ENCODE measurements around the gene SOX5.

SOX5 gene

DNA sequence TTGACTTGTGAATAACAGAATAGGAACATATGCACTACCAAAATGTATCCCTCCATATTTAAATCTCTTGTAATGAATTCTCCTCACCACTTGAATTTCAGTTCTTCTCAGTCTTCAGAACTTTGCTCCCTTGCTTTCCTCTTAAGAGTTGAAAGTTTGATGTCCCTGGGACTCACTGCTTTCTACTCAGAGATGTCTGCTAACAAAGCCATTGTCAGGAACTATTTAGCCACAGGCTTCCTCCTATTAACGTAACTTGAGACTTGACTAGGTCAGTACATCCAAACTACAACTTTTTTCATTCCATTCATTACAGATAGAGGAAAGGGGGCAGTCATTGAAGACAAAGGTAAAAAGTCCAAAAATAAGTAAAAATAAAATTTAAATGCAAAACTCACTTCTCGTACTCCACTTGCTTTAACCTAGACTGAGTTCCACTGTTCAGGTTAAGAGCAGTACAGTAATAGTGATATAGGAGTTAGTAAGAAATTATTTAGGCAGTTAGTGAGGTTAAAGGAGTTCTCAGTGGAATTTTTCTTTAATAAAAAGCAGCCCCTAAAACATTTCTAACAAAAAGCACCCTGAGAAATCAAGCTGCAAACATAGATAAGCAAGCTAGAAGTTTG lies 364.2 kb downstream of the SOX5 start:
- no peak for DNase-seq

DNA sequence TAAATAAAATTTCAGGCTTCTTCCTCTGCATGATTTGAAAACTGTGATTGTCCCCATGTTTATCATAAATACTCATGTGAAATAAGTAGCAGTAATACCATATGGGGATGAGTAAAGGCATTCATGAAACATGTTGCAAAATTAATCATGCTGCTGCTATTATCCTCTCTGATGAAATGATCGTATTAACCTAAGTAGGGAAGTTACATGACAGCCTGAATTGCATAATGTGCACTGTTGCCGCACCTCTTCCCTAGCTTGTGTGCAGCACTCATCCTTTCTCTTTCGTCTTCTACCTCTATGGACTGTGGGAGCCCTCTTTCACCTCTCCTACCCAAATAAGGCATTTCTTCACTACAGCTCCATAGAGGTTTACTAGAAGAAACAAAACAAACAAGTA lies 367.6 kb downstream of the SOX5 start:
- DNase-seq, result no peak

DNA sequence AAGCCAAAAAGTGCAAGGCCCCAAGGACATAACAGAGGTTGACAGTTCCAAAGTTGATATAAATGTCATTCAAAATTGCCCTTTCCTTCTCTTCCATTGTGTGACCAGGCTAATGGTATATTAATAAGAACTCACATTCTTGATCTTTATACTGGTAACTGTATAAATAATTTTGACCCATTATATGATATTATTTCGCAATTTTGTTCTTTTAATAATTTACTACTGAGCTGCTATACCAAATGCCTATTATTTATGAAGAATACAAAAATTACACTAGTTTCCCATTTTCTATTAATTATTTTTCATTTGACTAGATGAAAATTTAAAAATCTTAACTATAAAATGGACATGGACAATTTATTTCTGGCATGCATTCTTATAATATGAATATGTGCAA lies 370.2 kb downstream of the SOX5 start:
- no peak for DNase-seq

DNA sequence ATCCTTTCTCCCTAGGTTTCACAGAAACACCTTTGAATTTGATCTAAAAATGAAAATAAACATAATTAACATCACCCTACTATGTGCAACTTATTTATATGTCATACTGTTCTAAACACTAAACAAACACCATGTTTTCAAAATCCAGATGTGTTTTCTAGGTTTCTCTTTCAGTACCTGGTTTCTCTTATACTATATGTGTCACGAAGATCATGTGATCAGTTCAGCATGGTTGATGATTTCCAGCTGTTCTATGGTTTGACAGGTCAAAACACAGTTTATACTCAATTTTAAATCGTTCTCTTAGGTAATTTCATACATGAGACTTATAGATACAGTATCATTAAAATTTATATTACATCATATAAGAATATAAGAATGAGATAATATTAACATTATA lies 373.1 kb downstream of the SOX5 start:
- DNase-seq, result no peak

DNA sequence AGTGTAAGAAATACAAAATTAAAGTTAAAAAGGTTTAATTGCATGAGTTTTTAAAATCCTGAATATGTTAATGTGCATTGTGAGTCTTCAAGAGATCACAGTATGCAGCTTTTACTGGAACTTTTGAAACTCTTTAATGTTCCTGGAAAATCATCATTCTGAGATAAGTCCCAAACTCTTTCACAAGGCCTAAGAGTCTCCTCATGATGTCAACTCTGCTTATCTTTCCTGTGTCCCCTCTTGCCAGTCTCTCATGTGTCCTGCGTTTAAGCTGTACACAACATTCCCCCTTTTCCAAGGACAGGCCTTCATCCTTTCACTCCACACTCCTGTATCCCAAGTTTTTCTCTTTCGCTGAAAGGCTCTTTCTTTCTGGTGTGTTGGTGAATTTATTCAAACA lies 380.1 kb downstream of the SOX5 start:
- no peak for DNase-seq

DNA sequence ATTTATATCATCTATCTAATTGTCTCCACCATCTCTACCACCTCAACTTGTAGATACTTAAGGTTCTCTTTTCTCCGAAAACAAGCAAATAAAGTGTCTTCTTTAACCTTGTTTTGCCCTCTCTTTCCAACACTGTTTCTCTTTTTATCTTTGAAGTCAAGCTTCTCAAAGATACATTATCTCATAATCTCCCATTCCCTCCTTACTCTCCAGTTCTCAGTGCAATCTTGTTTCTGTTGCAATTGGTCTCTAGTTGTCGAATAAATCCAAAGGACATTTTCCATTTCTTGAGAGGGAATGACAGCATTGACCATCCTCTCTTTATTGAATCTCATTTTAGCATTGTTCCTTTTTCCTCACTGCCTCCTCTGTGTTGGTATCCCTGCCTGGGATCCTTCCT lies 383.3 kb downstream of the SOX5 start:
- DNase-seq, result no peak

DNA sequence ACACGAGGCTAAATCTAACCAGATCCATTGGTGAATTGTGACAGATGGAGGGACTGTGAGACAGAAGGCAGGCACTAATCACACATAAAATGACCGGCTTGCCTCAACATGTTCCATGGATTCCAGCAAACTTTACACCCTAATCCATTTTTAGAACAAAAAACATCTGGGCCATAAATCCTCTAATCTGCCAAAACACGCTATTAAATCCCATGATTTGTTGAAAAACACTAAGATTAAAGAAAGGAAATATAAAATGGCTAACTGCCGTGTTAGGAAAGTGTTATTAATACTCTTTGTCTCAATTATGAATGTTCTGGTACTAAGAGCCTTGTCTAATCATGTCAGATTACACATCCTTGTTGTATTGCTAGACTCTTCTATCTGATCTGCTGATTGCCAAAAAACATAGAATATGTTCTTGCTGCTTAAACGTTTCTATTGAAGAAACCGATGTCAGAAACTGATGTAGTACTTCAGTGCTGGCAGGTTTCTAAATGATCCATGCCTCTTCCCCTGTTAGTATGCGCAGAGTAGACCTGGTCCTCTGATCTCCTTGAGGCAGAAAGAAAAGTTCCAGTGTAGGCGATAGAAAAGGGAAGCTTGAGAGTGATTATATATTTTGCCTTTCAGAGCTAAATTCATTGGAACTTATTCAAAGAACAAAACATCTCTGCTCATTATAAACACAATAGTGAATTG lies 384.9 kb downstream of the SOX5 start:
- DNase-seq, result no peak

DNA sequence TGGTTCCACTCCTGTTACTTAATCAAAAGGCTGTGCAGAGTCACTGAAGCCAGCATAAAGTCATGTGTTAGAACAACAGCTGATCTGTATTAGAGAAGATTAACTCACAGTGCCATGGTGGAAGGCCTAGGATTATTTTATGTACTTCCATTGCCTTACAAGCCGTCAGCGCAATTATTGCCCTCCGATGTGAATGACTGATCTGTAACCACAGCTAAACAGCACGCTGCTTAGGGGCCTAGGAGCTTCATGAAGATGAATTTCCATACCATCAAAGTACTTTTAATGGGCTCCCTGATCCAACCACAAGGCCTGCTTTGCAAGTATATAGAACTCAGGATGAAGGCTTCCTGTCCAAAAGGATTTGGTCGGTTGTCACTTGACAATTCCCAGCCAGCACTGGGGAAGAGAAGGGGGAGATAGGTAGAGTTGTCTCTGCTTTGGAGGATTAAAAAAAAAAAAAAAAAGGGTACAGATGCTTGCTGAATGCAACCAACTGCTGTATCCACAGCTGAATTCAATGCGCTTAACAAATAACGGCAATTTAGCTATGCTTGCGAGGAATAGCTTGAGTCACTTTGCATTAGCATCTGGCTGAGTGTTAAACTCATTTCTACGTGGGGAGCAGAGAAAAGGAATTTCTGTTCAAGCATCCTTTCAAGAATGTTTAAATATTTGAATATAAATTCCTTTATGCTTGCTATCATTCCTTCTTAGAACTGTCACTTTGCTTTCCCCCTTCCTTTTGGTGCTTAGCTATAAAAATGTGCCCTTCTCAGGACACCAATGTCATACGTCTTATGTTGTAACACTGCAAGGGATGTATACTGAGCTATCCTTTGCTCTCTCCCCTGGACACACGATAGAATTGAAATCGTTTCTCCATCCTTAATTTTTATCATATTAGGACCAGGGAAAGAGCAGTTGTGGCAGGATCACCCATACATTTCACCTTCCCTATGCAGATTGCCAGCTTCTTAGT lies 387.8 kb downstream of the SOX5 start:
- no peak for DNase-seq

DNA sequence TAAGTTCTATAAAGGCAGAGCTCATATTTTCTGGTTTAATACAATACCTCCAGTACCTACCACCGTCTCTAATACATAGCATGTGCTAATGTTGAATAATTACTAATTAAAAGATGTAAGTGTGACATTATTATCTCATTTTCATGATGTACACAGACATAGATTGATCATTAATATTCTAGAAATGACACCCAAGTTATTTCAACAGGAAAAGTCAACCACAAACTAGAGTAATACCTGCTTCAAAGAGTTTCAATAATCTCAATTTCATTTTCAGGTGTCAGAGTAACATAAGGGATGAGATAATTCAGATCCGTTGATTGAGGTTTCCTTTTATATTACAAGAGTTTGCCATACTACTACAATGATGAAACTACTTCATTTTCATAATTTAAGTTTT lies 388.9 kb downstream of the SOX5 start:
- no peak for DNase-seq

DNA sequence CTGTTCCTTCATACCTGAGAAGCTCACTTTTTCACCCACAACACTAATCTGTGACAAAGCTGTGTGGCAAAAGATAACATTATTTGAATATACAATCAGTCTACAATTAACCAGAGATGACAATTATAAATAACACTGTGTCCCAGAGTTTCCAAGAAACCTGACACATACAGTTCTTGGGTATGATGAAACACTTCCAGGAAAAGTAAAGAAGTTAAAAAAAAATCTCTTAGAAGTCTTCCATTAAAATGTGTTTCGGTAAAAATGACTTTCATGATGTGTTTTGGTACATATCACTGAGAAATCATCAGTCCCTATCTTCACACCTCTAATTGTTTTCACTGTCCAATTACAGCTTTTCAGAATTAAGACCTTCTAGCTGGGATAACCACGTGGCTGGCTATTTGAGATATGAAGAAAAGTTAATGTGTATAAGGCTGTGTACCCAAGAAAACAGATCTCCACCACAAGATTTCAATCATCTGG lies 390.2 kb downstream of the SOX5 start:
- no peak for DNase-seq

DNA sequence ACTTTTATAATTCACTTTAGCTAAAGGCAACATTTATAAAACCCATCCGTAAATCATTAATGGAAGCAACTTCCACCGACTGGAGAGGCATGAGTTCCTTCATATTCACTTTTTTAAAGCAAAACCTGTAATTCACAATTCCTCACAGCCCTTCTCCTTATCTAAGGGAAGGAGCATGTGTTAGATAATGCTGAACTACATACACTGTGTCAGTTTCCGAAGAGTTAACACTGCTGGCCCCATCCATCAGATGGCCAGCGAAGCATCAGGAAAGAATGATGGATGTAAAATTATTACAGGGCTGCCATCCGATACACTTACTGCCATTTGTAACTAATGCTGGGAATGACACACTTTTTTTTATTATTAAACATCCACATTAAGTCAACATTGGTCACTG lies 392.8 kb downstream of the SOX5 start:
- no peak for DNase-seq

DNA sequence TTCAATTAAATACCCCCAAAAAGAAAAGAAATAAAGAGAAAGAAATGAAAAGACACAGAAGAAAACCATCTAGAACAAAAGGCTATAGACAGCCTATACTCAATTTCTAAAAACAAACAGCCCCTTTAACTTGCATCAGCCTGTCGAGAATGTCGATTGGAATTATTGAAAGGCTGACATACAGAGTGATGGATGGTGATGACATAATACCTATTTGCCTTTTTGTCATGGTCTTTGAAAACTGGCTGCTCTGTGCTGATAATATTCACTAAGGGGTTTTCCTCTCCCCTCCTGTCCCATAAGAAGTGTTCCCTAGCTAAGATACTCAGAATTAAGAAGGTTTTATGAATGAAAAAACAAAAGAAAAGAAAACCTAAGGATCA lies 393.7 kb downstream of the SOX5 start:
- no peak for DNase-seq

DNA sequence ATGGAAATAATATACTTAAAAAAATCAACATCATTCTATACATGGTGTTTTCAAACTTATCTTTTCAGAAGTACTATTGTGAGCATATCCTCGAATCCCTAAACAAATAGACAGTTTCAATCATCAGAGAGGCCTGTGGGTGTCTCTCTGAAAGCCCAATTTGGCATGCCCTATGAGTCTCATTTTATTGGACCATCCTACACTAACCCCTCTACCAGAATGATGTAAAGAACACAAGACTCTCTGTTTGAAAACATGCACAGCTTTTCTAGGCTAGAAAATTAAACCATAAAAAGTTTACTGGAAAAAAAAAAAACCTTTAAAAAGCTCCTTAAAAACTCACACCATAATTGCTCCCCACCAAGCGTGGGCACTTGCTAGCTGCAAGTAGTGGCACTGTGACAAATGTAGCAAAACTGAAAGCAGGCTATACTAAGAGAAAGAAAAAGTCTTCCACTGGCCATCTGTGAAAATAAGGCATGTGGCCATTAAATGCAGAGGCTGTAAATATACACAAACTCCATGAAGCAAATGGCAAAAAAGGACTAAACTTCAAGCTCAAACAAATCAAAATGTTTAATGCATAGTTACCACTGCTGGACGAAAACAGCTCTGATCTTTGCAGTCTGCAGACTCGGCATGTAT lies 394.2 kb downstream of the SOX5 start:
- no peak for DNase-seq

DNA sequence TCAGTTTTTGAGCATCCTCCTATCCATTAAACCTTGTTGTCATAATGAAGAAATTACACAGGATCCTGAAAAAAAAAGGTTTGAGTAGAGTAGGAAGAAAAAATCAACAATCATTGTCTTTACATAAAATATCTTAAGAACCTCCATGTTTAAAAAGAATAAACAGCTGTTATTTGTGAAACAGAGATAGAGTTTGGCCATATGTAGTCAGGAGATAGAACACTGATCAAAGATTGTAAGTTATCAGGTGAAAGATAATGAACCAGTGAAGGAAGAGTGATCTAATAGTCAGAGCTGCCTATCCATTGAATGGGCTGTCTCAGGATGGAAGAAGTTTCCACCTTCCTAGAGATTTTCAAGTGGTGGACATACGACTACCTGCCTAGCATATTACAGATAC lies 397.1 kb downstream of the SOX5 start:
- no peak for DNase-seq

DNA sequence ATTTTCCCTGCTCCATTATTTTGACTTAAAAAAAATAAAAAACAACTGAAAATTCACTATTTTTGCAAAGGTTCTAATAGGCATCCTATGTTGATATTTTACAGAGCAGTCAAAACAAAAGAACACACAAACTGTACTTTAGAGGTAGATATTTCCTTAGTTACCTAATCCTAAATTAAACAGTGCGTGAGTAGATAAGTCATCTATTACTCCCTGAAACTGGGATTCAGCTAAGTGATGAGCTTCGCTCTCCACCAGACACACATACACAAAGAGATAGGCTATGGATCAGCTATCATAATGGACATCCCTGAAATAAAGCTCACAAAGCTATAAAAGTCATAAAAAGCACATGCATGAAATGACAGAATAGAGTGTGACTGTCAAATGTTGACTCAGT lies 398.7 kb downstream of the SOX5 start:
- no peak for DNase-seq

DNA sequence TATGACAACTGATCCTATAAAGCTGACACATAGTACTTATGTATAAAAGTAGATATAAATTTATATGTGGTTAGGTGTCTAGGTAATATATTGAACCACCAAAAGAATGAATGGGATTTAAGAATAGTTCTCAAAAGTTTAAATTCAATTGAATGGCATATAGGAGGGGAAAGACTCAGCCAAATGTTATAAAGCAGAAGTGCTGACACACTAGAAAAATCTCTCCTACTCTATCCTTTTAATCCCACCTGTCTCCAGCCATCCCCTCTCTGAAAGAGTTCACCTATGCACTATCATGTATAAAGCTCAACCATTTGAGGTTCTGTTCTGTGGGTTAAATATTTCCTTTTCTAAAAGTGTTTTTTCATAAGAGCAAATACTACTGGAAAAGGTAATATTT lies 400.7 kb downstream of the SOX5 start:
- no peak for DNase-seq

DNA sequence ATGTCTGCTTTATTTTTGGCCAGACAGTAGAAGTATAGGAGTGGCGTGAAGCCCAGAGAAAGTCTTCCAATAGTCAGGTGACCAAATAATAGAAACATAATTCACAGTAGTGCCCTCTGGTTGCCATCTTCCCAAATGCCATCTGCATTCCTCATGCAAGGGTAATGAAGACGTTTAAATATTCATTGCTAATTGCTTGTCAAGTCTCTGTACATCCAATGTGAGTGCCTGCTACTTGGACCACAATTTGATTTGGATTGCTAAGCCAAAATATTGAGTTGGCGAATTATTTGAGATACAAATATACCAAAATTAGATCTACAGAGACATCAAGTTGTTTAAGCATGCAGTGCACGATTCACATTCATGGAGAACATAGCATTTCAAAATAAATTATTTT lies 402.7 kb downstream of the SOX5 start:
- DNase-seq, result no peak

DNA sequence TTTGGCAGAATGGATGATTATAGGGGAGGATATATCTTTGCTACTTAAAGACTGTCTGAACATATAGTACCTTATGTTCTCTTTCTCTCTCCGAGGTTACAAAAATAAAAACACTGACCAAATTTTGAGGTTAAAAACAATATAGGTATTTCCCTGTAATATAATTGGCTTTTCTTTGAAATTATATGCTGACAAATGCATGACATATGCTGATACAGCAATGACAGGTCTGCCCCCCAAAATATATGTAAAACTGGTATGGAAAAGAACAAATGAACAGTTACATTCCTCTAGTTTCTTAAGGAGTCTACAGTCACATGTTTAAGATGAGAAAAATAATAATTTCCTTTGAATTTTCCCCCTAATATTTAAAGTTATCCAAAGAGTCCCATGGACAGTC lies 405.7 kb downstream of the SOX5 start:
- DNase-seq, result no peak

DNA sequence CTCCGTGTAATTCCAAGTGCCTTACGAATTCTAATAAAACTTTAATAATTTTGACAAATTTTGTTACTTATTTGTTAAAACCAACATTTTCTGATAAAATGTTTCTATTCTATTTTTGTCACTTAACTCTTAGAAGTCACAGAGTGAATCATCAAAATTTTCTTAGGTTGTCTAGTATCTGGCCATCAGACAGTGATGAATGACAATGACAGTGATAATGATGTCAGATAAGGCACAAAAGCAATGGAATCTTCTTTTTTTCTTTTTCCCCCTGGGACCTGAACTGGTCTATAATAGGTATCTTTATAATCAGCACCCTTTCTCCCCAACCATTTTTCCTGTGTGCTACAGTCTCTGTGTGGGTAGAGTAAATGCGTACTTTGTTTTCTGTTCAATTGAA lies 407.3 kb downstream of the SOX5 start:
- DNase-seq, result no peak

DNA sequence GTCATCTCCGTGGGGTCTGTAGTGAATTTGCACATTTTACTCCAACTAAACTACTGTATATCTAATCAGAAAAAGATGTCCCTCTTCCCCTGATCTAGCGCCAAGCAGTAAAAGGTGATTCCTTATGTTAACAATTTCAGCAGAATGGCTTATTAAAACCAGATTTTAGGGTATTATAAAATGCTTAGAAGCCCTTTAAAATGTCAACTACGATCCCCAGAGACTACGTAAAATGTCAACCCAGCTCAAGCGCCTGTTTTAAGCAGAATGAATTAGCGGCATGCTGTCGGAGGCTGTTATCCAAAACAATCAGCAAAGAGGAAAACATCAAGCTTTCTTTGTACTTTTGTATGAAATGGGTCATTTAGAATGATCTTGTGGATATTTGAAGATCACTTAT lies 408.9 kb downstream of the SOX5 start:
- no peak for DNase-seq

DNA sequence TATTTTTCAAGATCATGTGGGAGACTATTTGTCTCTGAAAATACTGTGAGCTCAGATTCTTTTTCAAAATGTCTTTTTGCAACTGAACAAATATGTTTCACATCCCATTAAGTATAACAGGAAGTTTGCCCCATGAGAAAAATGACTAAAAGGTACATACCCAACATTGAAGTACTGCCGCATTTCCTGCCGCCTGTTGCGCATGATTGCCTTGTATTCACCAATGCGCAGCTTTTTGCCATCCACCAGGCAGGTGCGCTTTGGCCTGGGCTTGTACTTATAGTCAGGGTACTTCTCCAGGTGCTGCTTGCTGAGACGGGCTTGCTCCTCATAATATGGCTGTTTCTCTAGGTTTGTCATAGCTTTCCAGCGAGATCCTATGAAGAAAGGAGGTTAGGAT lies 413.2 kb downstream of the SOX5 start:
- no peak for DNase-seq

DNA sequence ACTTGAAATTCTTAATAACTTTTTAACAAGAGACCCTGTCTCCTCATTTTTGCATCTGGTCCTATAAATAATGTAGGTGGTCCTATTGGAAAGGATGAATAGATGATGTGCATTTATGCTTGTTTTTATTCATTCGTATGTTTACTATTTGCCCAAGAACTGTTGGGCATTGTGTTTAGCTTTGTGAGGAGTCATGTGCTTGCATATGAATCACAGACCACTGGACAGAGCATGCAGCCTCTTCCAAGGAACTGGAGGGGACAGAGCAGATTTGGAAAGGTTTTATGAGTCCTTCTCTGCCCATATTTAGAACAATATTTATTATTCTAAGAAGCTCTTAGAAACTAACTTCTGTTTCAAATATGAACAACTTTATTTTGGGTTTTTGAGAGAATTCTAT lies 414.0 kb downstream of the SOX5 start:
- no peak for DNase-seq

DNA sequence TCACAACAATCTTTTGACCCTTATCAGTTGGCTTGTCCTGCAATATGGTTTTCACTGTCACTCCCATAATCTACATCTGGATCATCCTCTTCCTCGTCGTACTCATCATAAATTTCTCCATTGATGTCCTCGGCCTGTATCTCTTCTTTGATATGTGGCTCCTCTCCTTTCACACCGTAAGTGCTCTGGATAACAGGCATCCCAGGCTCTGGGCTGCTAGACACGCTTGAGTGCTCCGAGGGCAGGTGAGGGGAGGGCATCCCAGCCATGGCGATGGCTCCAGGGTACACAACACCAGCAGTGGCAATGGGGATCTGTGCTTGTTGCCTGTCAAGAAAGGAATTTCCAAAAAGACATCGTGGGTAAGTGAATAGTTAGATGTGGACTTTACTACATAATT lies 415.3 kb downstream of the SOX5 start:
- DNase-seq, result no peak
